ENCODE results near the gene SCNN1G. TPM values are rescaled to one million over a fixed set of nuclear protein-coding genes. Genes with fewer than 3 reads are reported as not detected.

Gene SCNN1G
- total RNA-seq, 3 donors from 2014 or later: 2.0 to 8.8 TPM; not detected in 1

GRCh38 chr16:23216658-23217246, 34.2 kb downstream of the SCNN1G start:
- Histone ChIP-seq H3K9me3 (no peaks in the 10 kb centered on the region), H3K4me1 (no peaks in the 10 kb centered on the region), H3K27me3 (no peaks in the 10 kb centered on the region), H3K27ac (no peak overlapping the region), H3K4me3 (no peak overlapping the region), H3K36me3 (no peaks in the 10 kb centered on the region)
- TF ChIP-seq POLR2AphosphoS5 (IDR thresholded peaks at IDR 0.05) (no peak), CTCF (IDR thresholded peaks at IDR 0.05) (no peak), POLR2A (IDR thresholded peaks at IDR 0.05) (no peak)
- no peak for DNase-seq (ENCODE audit: low spot score in 2 of 2)
- intact Hi-C loops (cut with DNase I; ENCODE audit: low total_unique reads): no loop called here

- H3K4me3 ChIP-seq: no peak overlapping the region
- H3K27ac ChIP-seq: no peak overlapping the region
- no peaks in the 10 kb centered on the region for H3K27me3 ChIP-seq
- no peaks in the 10 kb centered on the region for H3K9me3 ChIP-seq
- TF ChIP-seq CTCF (IDR thresholded peaks at IDR 0.05) (no peak), POLR2A (IDR thresholded peaks at IDR 0.05) (no peak), POLR2AphosphoS5 (IDR thresholded peaks at IDR 0.05) (no peak)
- no peak for DNase-seq (ENCODE audit: low spot score in 2 of 2)
- intact Hi-C loops (cut with DNase I; ENCODE audit: low total_unique reads): no loop called here
- H3K36me3 ChIP-seq: no peaks in the 10 kb centered on the region
- no peaks in the 10 kb centered on the region for H3K4me1 ChIP-seq
These were observed 35.1 kb downstream of the SCNN1G start for GRCh38 chr16:23217646-23218045.

GRCh38 chr16:23222929-23223328, 40.4 kb downstream of the SCNN1G start:
- intact Hi-C loops (cut with DNase I; ENCODE audit: low total_unique reads): no loop called here
- DNase-seq (ENCODE audit: low spot score in 2 of 2): no peak
- Histone ChIP-seq H3K27me3 (no peaks in the 10 kb centered on the region), H3K4me3 (no peak overlapping the region), H3K9me3 (no peaks in the 10 kb centered on the region), H3K27ac (no peak overlapping the region), H3K36me3 (no peaks in the 10 kb centered on the region), H3K4me1 (no peaks in the 10 kb centered on the region)
- no peak for TF ChIP-seq CTCF (IDR thresholded peaks at IDR 0.05)

GRCh38 chr16:23223368-23223767, 40.8 kb downstream of the SCNN1G start:
- H3K4me1 ChIP-seq: no peaks in the 10 kb centered on the region
- H3K27me3 ChIP-seq: no peaks in the 10 kb centered on the region
- DNase-seq (ENCODE audit: low spot score in 2 of 2): no peak
- H3K4me3 ChIP-seq: no peak overlapping the region
- H3K27ac ChIP-seq: no peak overlapping the region
- intact Hi-C loops (cut with DNase I; ENCODE audit: low total_unique reads): no loop called here
- H3K36me3 ChIP-seq: no peaks in the 10 kb centered on the region
- no peaks in the 10 kb centered on the region for H3K9me3 ChIP-seq
- TF ChIP-seq POLR2A (IDR thresholded peaks at IDR 0.05) (no peak), CTCF (IDR thresholded peaks at IDR 0.05) (no peak), POLR2AphosphoS5 (IDR thresholded peaks at IDR 0.05) (no peak)

DNA sequence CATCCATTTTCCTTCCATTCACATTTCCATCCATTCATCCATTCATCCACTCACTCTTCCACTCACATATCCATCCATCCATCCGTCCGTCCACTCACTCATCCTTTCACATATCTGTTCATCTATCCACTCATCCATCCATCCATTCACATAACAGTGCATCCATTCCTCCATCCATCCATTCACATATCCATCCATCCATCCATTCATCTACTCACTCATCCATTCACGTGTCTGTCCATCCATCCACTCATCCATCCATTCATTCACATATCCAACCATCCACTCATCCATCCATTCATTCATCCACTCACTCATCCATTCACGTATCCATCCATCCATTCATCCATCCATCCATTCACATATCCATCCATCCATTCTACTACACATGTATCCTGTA, 42.6 kb downstream of the SCNN1G start:
- intact Hi-C loops (cut with DNase I; ENCODE audit: low total_unique reads): no loop called here
- no peaks in the 10 kb centered on the region for H3K4me1 ChIP-seq

More for the DNA sequence above, 42.6 kb downstream of the SCNN1G start:
- Histone ChIP-seq H3K4me3 (no peak overlapping the region), H3K27ac (no peak overlapping the region), H3K9me3 (no peaks in the 10 kb centered on the region), H3K36me3 (no peaks in the 10 kb centered on the region), H3K27me3 (no peaks in the 10 kb centered on the region)
- TF ChIP-seq POLR2AphosphoS5 (IDR thresholded peaks at IDR 0.05) (no peak), CTCF (IDR thresholded peaks at IDR 0.05) (no peak), POLR2A (IDR thresholded peaks at IDR 0.05) (no peak)
- DNase-seq (ENCODE audit: low spot score in 2 of 2): no peak
